ENCODE measurements around the gene TFB2M. TPM values are rescaled to one million over a fixed set of nuclear protein-coding genes. Genes with fewer than 3 reads are reported as not detected.

The TFB2M gene
- total RNA-seq, 1 donor from 2014 or later = 19.8 TPM

GRCh38 chr1:246580497-246581370 lies 14.7 kb upstream of the TFB2M start:
- DNase-seq (ENCODE audit: low read depth) = no peak

GRCh38 chr1:246579818-246580217 lies 13.8 kb upstream of the TFB2M start:
- no peaks in the 10 kb centered on the region for H3K27me3 ChIP-seq (ENCODE audit: control insufficient read depth, insufficient read depth, low read length)
- no peak for DNase-seq (ENCODE audit: low read depth)
- no peaks in the 10 kb centered on the region for H3K36me3 ChIP-seq (ENCODE audit: control insufficient read depth, insufficient read depth, low read length)
- TF ChIP-seq CTCF (IDR thresholded peaks at IDR 0.05; ENCODE audit: insufficient read depth, low read length, poor library complexity, severe bottlenecking) = no peak
- no peak overlapping the region for H3K4me3 ChIP-seq (ENCODE audit: low read depth, low read length)

More at GRCh38 chr1:246580497-246581370, 14.7 kb upstream of the TFB2M start:
- H3K4me3 ChIP-seq (ENCODE audit: low read depth, low read length) = no peak overlapping the region
- no peaks in the 10 kb centered on the region for H3K27me3 ChIP-seq (ENCODE audit: control insufficient read depth, insufficient read depth, low read length)
- no peaks in the 10 kb centered on the region for H3K36me3 ChIP-seq (ENCODE audit: control insufficient read depth, insufficient read depth, low read length)
- no peak for TF ChIP-seq CTCF (IDR thresholded peaks at IDR 0.05; ENCODE audit: insufficient read depth, low read length, poor library complexity, severe bottlenecking)

DNA sequence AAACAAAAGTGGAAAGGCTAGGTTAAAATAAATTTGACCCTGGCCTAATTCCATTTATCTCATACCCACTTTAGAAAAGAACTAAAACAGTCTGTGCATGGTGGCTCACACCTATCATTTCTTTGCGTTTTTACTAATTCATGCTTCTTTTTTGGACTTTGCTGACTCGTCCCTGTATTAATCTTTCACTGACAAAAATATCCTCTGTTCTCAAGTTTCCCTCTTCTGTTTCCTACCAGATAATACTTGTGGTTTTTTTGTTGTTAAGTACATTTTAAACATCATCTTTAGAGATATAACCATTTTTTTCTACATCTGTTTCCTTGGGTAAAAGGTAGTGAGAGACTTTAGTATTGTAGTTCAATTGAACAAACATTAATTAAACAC lies 11.7 kb upstream of the TFB2M start:
- no peak for DNase-seq (ENCODE audit: low read depth)
- TF ChIP-seq CTCF (IDR thresholded peaks at IDR 0.05; ENCODE audit: insufficient read depth, low read length, poor library complexity, severe bottlenecking) = no peak
- Histone ChIP-seq H3K36me3 (ENCODE audit: control insufficient read depth, insufficient read depth, low read length) (no peaks in the 10 kb centered on the region), H3K4me3 (ENCODE audit: low read depth, low read length) (no peak overlapping the region), H3K27me3 (ENCODE audit: control insufficient read depth, insufficient read depth, low read length) (no peaks in the 10 kb centered on the region)

- no peak for TF ChIP-seq CTCF (IDR thresholded peaks at IDR 0.05; ENCODE audit: insufficient read depth, low read length, poor library complexity, severe bottlenecking)
These were observed 11.1 kb upstream of the TFB2M start for GRCh38 chr1:246577082-246577719.

DNA sequence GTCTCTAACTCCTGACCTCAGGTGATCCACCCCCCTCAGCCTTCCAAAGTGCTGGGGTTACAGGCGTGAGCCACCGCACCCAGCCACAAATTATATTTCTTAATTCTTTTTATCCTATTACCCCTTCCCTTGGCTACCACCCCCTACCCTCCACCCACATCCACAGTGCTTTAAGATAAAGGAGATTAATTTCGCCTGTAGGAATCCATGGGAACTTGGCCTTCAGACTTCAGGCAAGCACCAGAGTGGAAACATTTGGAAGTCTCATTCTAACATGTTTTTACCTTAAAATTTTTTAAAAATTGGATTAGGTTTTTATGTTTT lies 10.6 kb upstream of the TFB2M start:
- Histone ChIP-seq H3K27me3 (ENCODE audit: control insufficient read depth, insufficient read depth, low read length) (no peaks in the 10 kb centered on the region), H3K36me3 (ENCODE audit: control insufficient read depth, insufficient read depth, low read length) (no peaks in the 10 kb centered on the region), H3K4me3 (ENCODE audit: low read depth, low read length) (no peak overlapping the region)
- DNase-seq (ENCODE audit: low read depth) = no peak
- TF ChIP-seq CTCF (IDR thresholded peaks at IDR 0.05; ENCODE audit: insufficient read depth, low read length, poor library complexity, severe bottlenecking) = no peak

More at GRCh38 chr1:246577082-246577719, 11.1 kb upstream of the TFB2M start:
- no peak overlapping the region for H3K4me3 ChIP-seq (ENCODE audit: low read depth, low read length)
- H3K27me3 ChIP-seq (ENCODE audit: control insufficient read depth, insufficient read depth, low read length) = no peaks in the 10 kb centered on the region
- no peaks in the 10 kb centered on the region for H3K36me3 ChIP-seq (ENCODE audit: control insufficient read depth, insufficient read depth, low read length)
- no peak for DNase-seq (ENCODE audit: low read depth)
